HepG2 (cell line): ENCODE measurements around the gene C14orf132. TPM values are rescaled to one million over a fixed set of nuclear protein-coding genes. Genes with fewer than 3 reads are reported as not detected.

Experiments
- ATAC-seq: fragments of 200-7000 bp; cut with Tn5 transposase; 3 replicates; pipeline ENCODE4 v1.9.1; 2020; ENCODE audit warnings: mild to moderate bottlenecking, moderate library complexity
- BruUV-seq: library from RNA; stranded (reverse); fragments of 400-500 nt; replicated peaks from 2 replicates; lab custom pipeline; 2021; lab: Mats Ljungman, UMichigan
- CTCF ChIA-PET: fragments of 300-600 bp; formaldehyde crosslinking; extraction: SDS; loops from one replicate; lab custom pipeline; 2021; ENCODE audit warnings: low total read pairs, inconsistent platforms, low intra/inter-chr PET ratio; lab: Yijun Ruan, JAX
- POLR2A ChIA-PET: fragments of 350-600 bp; sonication (Branson Sonifier 250); formaldehyde crosslinking; loops from one replicate; lab custom pipeline; 2020; ENCODE audit warnings: antibody characterized with exemption, inconsistent platforms; lab: Yijun Ruan, JAX
- DNase-seq: peaks from one replicate; pipeline ENCODE4 v3.0.0-alpha.2; 2015; ENCODE audit warnings: low spot score
- FAIRE-seq: peaks from 3 replicates; lab custom pipeline; 2011; peaks lifted over from hg19 to GRCh38; lab: Jason Lieb, UNC
- H2AFZ ChIP-seq: one replicate; pipeline ENCODE4 v1.6.1; 2011; ENCODE audit warnings: low read length, inconsistent platforms
- H3K27ac ChIP-seq: fragments of 300-600 bp; 3 replicates; pipeline ENCODE4 v1.8.0; 2011; ENCODE audit warnings: mixed run types, mild to moderate bottlenecking, mixed read lengths, low read length, inconsistent platforms; ENCODE audit not compliant: insufficient read depth; ENCODE audit errors: extremely low read length
- H3K27me3 ChIP-seq, 2 experiments: fragments of 200-600 bp in 1 of 2; 2 replicates in 1 of 2; 3 replicates in 1 of 2; pipeline versions ENCODE4 v1.6.0 to v1.8.0; 2011; ENCODE audit warnings: low read length in 2 of 2, mild to moderate bottlenecking in 2 of 2, moderate library complexity in 2 of 2, inconsistent platforms in 1 of 2; ENCODE audit not compliant: insufficient read depth in 2 of 2, control insufficient read depth in 1 of 2
- H3K36me3 ChIP-seq, 2 experiments: fragments of 200-600 bp in 1 of 2; replicated peaks in 1 of 2; 2 replicates in 1 of 2; 3 replicates in 1 of 2; pipeline versions ENCODE4 v1.5.1 to v1.8.0; 2011; ENCODE audit warnings: low read length in 2 of 2, inconsistent platforms in 1 of 2; ENCODE audit not compliant: insufficient read depth in 2 of 2, control insufficient read depth in 1 of 2
- H3K4me1 ChIP-seq: 2 replicates; pipeline ENCODE4 v1.5.1; 2012; ENCODE audit warnings: low read length, inconsistent platforms; ENCODE audit not compliant: insufficient read depth
- H3K4me2 ChIP-seq: 2 replicates; pipeline ENCODE4 v1.6.0; 2011; ENCODE audit warnings: low read depth, low read length, inconsistent platforms
- H3K4me3 ChIP-seq, 3 experiments: fragments of 200-600 bp in 1 of 3; sonication (generic), shearing (Covaris generic) in 1 of 3; replicated peaks in 1 of 3; 2 replicates each; pipeline ENCODE4 v1.5.1; 2011 to 2016; ENCODE audit warnings: low read length in 3 of 3, inconsistent platforms in 2 of 3, low read depth in 2 of 3, mild to moderate bottlenecking in 2 of 3, control low read depth in 1 of 3, mixed read lengths in 1 of 3; ENCODE audit not compliant: insufficient read depth in 1 of 3
- H3K79me2 ChIP-seq: one replicate; pipeline ENCODE4 v1.6.1; 2011; ENCODE audit warnings: low read length, inconsistent platforms; ENCODE audit not compliant: insufficient read depth
- H3K9ac ChIP-seq: 2 replicates; pipeline ENCODE4 v1.6.0; 2011; ENCODE audit warnings: mild to moderate bottlenecking, low read depth, low read length, inconsistent platforms; ENCODE audit not compliant: insufficient read depth
- H3K9me3 ChIP-seq: 2 replicates; pipeline ENCODE4 v1.5.1; 2012; ENCODE audit warnings: mild to moderate bottlenecking, low read length
- H4K20me1 ChIP-seq: 2 replicates; pipeline ENCODE4 v1.6.0; 2011; ENCODE audit warnings: inconsistent platforms, mild to moderate bottlenecking, low read length, moderate library complexity; ENCODE audit not compliant: insufficient read depth
- MYNN ChIP-seq: sonication (generic); formaldehyde crosslinking; IDR thresholded peaks from 2 replicates; pipeline ENCODE4 v1.4.0; 2020; ENCODE audit warnings: mild to moderate bottlenecking, low read depth, missing genetic modification reagents
- NONO ChIP-seq, 2 experiments: fragments of 450-650 bp in 1 of 2; sonication (generic) in 1 of 2; formaldehyde crosslinking in 1 of 2; IDR thresholded peaks in 1 of 2; conservative IDR thresholded peaks in 1 of 2; 2 replicates each; pipeline versions ENCODE4 v1.6.1 to v1.8.0; 2017 to 2022; ENCODE audit warnings: mild to moderate bottlenecking in 1 of 2, missing genetic modification reagents in 1 of 2, moderate library complexity in 1 of 2
- PAWR ChIP-seq: sonication (generic); formaldehyde crosslinking; IDR thresholded peaks from 2 replicates; pipeline ENCODE4 v1.4.0; 2020; ENCODE audit warnings: missing genetic modification reagents, mild to moderate bottlenecking, borderline replicate concordance
- SOX13 ChIP-seq, 3 experiments: fragments of 450-650 bp in 1 of 3; sonication (generic) in 1 of 3; formaldehyde crosslinking in 1 of 3; IDR thresholded peaks in 2 of 3; conservative IDR thresholded peaks in 1 of 3; 2 replicates each; pipeline versions ENCODE4 v1.5.0 to v1.6.1; 2016 to 2020; ENCODE audit warnings: antibody characterized with exemption in 1 of 3, mild to moderate bottlenecking in 1 of 3, missing compliant biosample characterization in 1 of 3, missing genetic modification reagents in 1 of 3, moderate library complexity in 1 of 3
- ZFY ChIP-seq: sonication (generic); formaldehyde crosslinking; IDR thresholded peaks from 2 replicates; pipeline ENCODE4 v1.4.0; 2020; ENCODE audit warnings: missing genetic modification reagents
- ZNF670 ChIP-seq: sonication (generic); formaldehyde crosslinking; IDR thresholded peaks from 2 replicates; pipeline ENCODE4 v1.8.0; 2022; ENCODE audit warnings: mild to moderate bottlenecking, missing genetic modification reagents, borderline replicate concordance
- ZNF768 ChIP-seq: sonication (generic); formaldehyde crosslinking; IDR thresholded peaks from 2 replicates; pipeline ENCODE4 v1.4.0; 2020; ENCODE audit warnings: missing genetic modification reagents
- in situ Hi-C: cut with HindIII; loops from 2 replicates; pipeline ENCODE4 v1.10.0; 2017; ENCODE audit warnings: low pct_unique_long_range_greater_than_20kb; ENCODE audit not compliant: extremely low pct_ligation_motif_present
- intact Hi-C: fragments of 100-400 bp; cut with micrococcal nuclease; formaldehyde crosslinking; loops from one replicate; pipeline ENCODE4 v1.10.0; 2022; ENCODE audit not compliant: unreplicated experiment
- polyA plus RNA-seq, 8 experiments: library from polyadenylated mRNA; depleted of rRNA in 3 of 8; stranded (reverse) in 7 of 8; unstranded in 1 of 8; fragments of >200 nt; fragmentation: Illumina TruSeq in 4 of 8; extraction: Trizol in 4 of 8; gene quantifications; 2 replicates each; pipeline versions ENCODE4 v1.2.1 to v1.2.3, GENCODE V29; 2011 to 2016; ENCODE audit warnings: low read depth in 4 of 8, missing spikeins in 1 of 8, mixed read lengths in 1 of 8; ENCODE audit not compliant: insufficient read depth in 1 of 8
- total RNA-seq, 5 experiments: library from RNA; depleted of rRNA; stranded (reverse); fragments of >200 nt; fragmentation: Illumina TruSeq; extraction: Trizol; gene quantifications; 2 replicates each; pipeline ENCODE4 v1.2.3, GENCODE V29; 2016; ENCODE audit warnings: low read depth in 1 of 5
- TF ChIP-seq, protein P1 (sequence below), 2 experiments: sonication (generic) in 1 of 2; formaldehyde crosslinking in 1 of 2; IDR thresholded peaks; 2 replicates each; pipeline versions ENCODE4 v1.4.0 to v1.6.1; 2018 to 2020; ENCODE audit warnings: missing genetic modification reagents in 2 of 2, borderline replicate concordance in 1 of 2, low read depth in 1 of 2, mild to moderate bottlenecking in 1 of 2, missing biosample characterization in 1 of 2
- TF ChIP-seq, protein P2 (sequence below): sonication (generic); formaldehyde crosslinking; IDR thresholded peaks from 2 replicates; pipeline ENCODE4 v1.5.0; 2020; ENCODE audit warnings: missing genetic modification reagents
- TF ChIP-seq, protein P3 (sequence below): conservative IDR thresholded peaks from 2 replicates; pipeline ENCODE4 v1.6.1; 2018; ENCODE audit warnings: missing genetic modification reagents
- TF ChIP-seq, protein P4 (sequence below): sonication (generic); formaldehyde crosslinking; IDR thresholded peaks from 2 replicates; pipeline ENCODE4 v1.4.0; 2020; ENCODE audit warnings: missing genetic modification reagents
- TF ChIP-seq, protein P5 (sequence below): sonication (generic); formaldehyde crosslinking; IDR thresholded peaks from 2 replicates; pipeline ENCODE4 v1.4.0; 2020; ENCODE audit warnings: missing genetic modification reagents, mild to moderate bottlenecking, borderline replicate concordance

The C14orf132 gene
- total and polyA plus RNA-seq, 2 of the 13 experiments (the other 11 are each of a cell fraction or from before 2014, with no cell fraction given), result 0.13 to 0.15 TPM

DNA sequence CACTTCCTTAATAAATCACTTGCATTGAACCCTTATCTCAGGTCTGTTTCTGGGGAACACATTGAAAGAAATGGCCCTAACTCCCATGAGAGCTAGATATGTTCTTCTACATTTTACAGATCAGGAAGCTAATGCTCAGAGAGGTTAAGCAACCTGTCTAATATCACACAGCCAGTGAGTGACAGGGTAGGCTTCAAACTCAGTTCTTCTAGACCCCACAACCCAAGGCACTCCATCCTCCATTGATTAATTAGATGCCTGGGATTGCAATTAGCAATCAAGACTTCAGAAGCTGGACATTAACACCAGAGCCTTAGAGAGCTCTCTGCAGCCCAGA is 59.8 kb downstream of the C14orf132 start:
- Histone ChIP-seq H3K4me1 (peaks cover 45% of the 10 kb centered on the region), H3K9ac (no peak overlapping the region)
- in situ Hi-C loops, result loop anchor here (5.0 kb wide), 2 partner anchors 178 to 323 kb away; no protein-coding TSS in a partner anchor
- TF ChIP-seq ZFY (CRISPR knock-in tag) (no peak), ZNF670 (CRISPR knock-in tag) (no peak), SOX13 (IDR thresholded peaks at IDR 0.05) (no peak), SOX13 (CRISPR knock-in tag; conservative IDR thresholded peaks at IDR 0.05 in 1 of 2, IDR thresholded peaks at IDR 0.05 in 1 of 2) (no peak), MYNN (CRISPR knock-in tag) (no peak), PAWR (CRISPR knock-in tag) (no peak), ZNF768 (peak; percentile 78), NONO (IDR thresholded peaks at IDR 0.05) (no peak), NONO (CRISPR knock-in tag; conservative IDR thresholded peaks at IDR 0.05) (0 out of 2 replicates have a peak, but pooled peaks have one; percentile 20)
- TF ChIP-seq, protein P1, sequence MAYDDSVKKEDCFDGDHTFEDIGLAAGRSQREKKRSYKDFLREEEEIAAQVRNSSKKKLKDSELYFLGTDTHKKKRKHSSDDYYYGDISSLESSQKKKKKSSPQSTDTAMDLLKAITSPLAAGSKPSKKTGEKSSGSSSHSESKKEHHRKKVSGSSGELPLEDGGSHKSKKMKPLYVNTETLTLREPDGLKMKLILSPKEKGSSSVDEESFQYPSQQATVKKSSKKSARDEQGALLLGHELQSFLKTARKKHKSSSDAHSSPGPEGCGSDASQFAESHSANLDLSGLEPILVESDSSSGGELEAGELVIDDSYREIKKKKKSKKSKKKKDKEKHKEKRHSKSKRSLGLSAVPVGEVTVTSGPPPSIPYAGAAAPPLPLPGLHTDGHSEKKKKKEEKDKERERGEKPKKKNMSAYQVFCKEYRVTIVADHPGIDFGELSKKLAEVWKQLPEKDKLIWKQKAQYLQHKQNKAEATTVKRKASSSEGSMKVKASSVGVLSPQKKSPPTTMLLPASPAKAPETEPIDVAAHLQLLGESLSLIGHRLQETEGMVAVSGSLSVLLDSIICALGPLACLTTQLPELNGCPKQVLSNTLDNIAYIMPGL (CRISPR knock-in tag; IDR thresholded peaks at IDR 0.05; ENCODE audit: borderline replicate concordance in 1 of 2, low read depth in 1 of 2), result 0 out of 4 replicates have a peak, but pooled peaks of 1 of the 2 experiments have one; percentile 4
- TF ChIP-seq, protein P2, sequence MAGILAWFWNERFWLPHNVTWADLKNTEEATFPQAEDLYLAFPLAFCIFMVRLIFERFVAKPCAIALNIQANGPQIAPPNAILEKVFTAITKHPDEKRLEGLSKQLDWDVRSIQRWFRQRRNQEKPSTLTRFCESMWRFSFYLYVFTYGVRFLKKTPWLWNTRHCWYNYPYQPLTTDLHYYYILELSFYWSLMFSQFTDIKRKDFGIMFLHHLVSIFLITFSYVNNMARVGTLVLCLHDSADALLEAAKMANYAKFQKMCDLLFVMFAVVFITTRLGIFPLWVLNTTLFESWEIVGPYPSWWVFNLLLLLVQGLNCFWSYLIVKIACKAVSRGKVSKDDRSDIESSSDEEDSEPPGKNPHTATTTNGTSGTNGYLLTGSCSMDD (CRISPR knock-in tag), result no peak
- TF ChIP-seq, protein P3, sequence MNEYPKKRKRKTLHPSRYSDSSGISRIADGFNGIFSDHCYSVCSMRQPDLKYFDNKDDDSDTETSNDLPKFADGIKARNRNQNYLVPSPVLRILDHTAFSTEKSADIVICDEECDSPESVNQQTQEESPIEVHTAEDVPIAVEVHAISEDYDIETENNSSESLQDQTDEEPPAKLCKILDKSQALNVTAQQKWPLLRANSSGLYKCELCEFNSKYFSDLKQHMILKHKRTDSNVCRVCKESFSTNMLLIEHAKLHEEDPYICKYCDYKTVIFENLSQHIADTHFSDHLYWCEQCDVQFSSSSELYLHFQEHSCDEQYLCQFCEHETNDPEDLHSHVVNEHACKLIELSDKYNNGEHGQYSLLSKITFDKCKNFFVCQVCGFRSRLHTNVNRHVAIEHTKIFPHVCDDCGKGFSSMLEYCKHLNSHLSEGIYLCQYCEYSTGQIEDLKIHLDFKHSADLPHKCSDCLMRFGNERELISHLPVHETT (CRISPR knock-in tag), result no peak
- TF ChIP-seq, protein P4, sequence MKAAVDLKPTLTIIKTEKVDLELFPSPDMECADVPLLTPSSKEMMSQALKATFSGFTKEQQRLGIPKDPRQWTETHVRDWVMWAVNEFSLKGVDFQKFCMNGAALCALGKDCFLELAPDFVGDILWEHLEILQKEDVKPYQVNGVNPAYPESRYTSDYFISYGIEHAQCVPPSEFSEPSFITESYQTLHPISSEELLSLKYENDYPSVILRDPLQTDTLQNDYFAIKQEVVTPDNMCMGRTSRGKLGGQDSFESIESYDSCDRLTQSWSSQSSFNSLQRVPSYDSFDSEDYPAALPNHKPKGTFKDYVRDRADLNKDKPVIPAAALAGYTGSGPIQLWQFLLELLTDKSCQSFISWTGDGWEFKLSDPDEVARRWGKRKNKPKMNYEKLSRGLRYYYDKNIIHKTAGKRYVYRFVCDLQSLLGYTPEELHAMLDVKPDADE (CRISPR knock-in tag), result no peak
- TF ChIP-seq, protein P5, sequence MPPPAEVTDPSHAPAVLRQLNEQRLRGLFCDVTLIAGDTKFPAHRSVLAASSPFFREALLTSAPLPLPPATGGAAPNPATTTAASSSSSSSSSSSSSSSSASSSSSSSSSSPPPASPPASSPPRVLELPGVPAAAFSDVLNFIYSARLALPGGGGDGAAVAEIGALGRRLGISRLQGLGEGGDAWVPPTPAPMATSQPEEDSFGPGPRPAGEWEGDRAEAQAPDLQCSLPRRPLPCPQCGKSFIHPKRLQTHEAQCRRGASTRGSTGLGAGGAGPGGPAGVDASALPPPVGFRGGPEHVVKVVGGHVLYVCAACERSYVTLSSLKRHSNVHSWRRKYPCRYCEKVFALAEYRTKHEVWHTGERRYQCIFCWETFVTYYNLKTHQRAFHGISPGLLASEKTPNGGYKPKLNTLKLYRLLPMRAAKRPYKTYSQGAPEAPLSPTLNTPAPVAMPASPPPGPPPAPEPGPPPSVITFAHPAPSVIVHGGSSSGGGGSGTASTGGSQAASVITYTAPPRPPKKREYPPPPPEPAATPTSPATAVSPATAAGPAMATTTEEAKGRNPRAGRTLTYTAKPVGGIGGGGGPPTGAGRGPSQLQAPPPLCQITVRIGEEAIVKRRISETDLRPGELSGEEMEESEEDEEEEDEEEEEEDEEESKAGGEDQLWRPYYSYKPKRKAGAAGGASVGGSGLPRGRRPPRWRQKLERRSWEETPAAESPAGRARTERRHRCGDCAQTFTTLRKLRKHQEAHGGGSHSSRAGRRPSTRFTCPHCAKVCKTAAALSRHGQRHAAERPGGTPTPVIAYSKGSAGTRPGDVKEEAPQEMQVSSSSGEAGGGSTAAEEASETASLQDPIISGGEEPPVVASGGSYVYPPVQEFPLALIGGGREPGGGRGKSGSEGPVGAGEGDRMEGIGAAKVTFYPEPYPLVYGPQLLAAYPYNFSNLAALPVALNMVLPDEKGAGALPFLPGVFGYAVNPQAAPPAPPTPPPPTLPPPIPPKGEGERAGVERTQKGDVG (CRISPR knock-in tag), result no peak

More for the DNA sequence above, 59.8 kb downstream of the C14orf132 start:
- DNase-seq, result no peak
- no peak for FAIRE-seq
- ChIA-PET CTCF (interaction anchor here (1.7 to 4.5 kb wide), 2 partner anchors 177 to 538 kb away, joined by 5 to 93 read pairs; no protein-coding TSS in a partner anchor), POLR2A (no interaction called here)
- intact Hi-C loops, result loop anchor here (1.0 to 2.0 kb wide), 2 partner anchors 42 to 538 kb away; no protein-coding TSS in a partner anchor
- no TSS peak for BruUV-seq
- no peak overlapping the region for H3K4me3 ChIP-seq
- H3K4me2 ChIP-seq, result peak overlapping the region; percentile 62; the same call in 1 of the 2 replicates
- H3K27ac ChIP-seq, result no peak overlapping the region
- H4K20me1 ChIP-seq, result no peaks in the 10 kb centered on the region
- no peak overlapping the region for H2AFZ ChIP-seq
- H3K36me3 ChIP-seq, result no peaks in the 10 kb centered on the region
- no peak for ATAC-seq
- H3K27me3 ChIP-seq, result no peaks in the 10 kb centered on the region
- no peaks in the 10 kb centered on the region for H3K9me3 ChIP-seq
- no peaks in the 10 kb centered on the region for H3K79me2 ChIP-seq
